ENCODE results near the gene SPATA46. TPM values are rescaled to one million over a fixed set of nuclear protein-coding genes. Genes with fewer than 3 reads are reported as not detected.

The SPATA46 gene
- total and polyA plus RNA-seq, 9 of the 15 experiments (the other 6 are each of a cell fraction or from before 2014, with no cell fraction given): 0.04 to 0.11 TPM; not detected in 7

DNA sequence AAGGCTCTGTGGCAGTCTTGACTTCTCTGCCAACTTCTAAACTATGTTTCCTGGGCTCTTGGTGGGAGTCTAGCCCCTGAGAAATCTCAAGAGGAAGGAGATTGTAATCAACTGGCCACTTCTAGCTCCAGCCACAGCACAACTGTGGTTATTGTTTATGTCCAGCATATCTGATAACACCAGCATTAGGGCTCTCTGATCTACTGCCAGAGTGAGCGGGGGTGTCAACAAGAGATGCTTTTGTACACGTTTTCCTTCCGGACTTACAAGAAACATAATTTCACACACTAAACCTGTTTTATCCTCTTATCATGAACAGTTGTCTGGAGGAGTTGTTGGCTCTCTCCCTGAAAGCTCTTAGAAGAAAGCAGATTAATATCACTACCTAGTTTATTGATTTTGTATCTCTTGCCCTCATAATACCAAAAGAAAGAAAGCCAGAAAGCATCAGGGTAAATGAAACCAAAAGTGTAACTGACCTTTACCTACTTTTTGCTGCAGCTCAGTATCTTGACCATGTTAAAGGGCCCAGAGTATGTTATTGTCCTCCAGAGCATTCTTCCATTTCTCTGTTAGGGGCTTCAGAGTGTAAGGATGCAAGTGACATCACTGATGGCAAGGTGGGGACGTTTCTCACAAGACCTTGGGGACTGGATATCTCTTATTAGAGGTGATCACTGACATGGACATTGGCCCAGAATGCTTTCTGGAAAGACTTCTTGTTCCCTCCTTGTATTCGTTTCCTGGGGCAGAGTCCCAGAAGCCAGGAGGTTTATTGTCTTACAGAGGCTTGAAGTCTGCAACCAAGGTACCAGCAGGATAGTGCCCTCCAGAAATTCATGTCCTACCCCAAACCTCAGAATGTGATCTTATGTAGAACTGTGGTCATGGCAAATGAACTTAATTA lies 44.9 kb upstream of the SPATA46 start (continued):
- TF ChIP-seq HBP1 (CRISPR knock-in tag; IDR thresholded peaks at IDR 0.05) (no peak), MYNN (IDR thresholded peaks at IDR 0.05) (peak; percentile 58; the same call in 1 of the 2 replicates), MYNN (CRISPR knock-in tag; IDR thresholded peaks at IDR 0.05) (no peak), RFX1 (IDR thresholded peaks at IDR 0.05) (no peak), BCL6 (CRISPR knock-in tag; IDR thresholded peaks at IDR 0.05) (no peak), L3MBTL2 (IDR thresholded peaks at IDR 0.05) (no peak; the same call in 1 of the 2 replicates), HDAC6 (IDR thresholded peaks at IDR 0.05; ENCODE audit: low read depth, low read length) (no peak), ZNF699 (CRISPR knock-in tag; IDR thresholded peaks at IDR 0.05; ENCODE audit: insufficient replicate concordance) (no peak), SIN3A (IDR thresholded peaks at IDR 0.05; ENCODE audit: borderline replicate concordance in 2 of 2, control insufficient read depth in 1 of 2, low read depth in 2 of 2, low read length in 2 of 2) (no peak), RHOXF2B (CRISPR knock-in tag; conservative IDR thresholded peaks at IDR 0.05) (no peak), ETV1 (tag; conservative IDR thresholded peaks at IDR 0.05; ENCODE audit: low read depth) (peak; percentile 70), ZKSCAN8 (CRISPR knock-in tag; IDR thresholded peaks at IDR 0.05) (no peak), SOX6 (IDR thresholded peaks at IDR 0.05) (peak; percentile 94), ZSCAN32 (CRISPR knock-in tag; IDR thresholded peaks at IDR 0.05) (no peak), POLR2G (IDR thresholded peaks at IDR 0.05; ENCODE audit: low read depth, low read length) (no peak), TBL1XR1 (IDR thresholded peaks at IDR 0.05; ENCODE audit: low read length in 2 of 2) (peak in 1 of 2 experiments; percentile 58; a peak in 2 of 4 replicates), ILF3 (IDR thresholded peaks at IDR 0.05; ENCODE audit: borderline replicate concordance) (no peak), E2F3 (CRISPR knock-in tag; IDR thresholded peaks at IDR 0.05) (no peak), MTA1 (IDR thresholded peaks at IDR 0.05; ENCODE audit: borderline replicate concordance) (peak; percentile 35; the same call in 1 of the 2 replicates), ZNF184 (CRISPR knock-in tag; IDR thresholded peaks at IDR 0.05) (no peak), ETS2 (tag; IDR thresholded peaks at IDR 0.05; ENCODE audit: borderline replicate concordance, poor library complexity, severe bottlenecking) (no peak), NFIC (IDR thresholded peaks at IDR 0.05) (peak; percentile 76)
- TF ChIP-seq, protein P1, sequence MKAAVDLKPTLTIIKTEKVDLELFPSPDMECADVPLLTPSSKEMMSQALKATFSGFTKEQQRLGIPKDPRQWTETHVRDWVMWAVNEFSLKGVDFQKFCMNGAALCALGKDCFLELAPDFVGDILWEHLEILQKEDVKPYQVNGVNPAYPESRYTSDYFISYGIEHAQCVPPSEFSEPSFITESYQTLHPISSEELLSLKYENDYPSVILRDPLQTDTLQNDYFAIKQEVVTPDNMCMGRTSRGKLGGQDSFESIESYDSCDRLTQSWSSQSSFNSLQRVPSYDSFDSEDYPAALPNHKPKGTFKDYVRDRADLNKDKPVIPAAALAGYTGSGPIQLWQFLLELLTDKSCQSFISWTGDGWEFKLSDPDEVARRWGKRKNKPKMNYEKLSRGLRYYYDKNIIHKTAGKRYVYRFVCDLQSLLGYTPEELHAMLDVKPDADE (conservative IDR thresholded peaks at IDR 0.05; ENCODE audit: control insufficient read depth, low read depth, low read length): no peak
- TF ChIP-seq, protein P2, sequence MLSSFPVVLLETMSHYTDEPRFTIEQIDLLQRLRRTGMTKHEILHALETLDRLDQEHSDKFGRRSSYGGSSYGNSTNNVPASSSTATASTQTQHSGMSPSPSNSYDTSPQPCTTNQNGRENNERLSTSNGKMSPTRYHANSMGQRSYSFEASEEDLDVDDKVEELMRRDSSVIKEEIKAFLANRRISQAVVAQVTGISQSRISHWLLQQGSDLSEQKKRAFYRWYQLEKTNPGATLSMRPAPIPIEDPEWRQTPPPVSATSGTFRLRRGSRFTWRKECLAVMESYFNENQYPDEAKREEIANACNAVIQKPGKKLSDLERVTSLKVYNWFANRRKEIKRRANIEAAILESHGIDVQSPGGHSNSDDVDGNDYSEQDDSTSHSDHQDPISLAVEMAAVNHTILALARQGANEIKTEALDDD (IDR thresholded peaks at IDR 0.05): peak; percentile 48; the same call in 1 of the 2 replicates
- TF ChIP-seq, protein P3, sequence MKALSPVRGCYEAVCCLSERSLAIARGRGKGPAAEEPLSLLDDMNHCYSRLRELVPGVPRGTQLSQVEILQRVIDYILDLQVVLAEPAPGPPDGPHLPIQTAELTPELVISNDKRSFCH (CRISPR knock-in tag; IDR thresholded peaks at IDR 0.05): no peak
- TF ChIP-seq, protein P3 (tag; IDR thresholded peaks at IDR 0.05): no peak
